HCT116 (cell line): Measurements from ENCODE around the gene ACER2. TPM values are rescaled to one million over a fixed set of nuclear protein-coding genes. Genes with fewer than 3 reads are reported as not detected.
A peak's percentile ranks its signal among the peaks of the same experiment; 100 is the strongest.

Experiments
- ATAC-seq: fragments of 200-7000 bp; cut with Tn5 transposase; 2 replicates; pipeline ENCODE4 v1.9.1; 2020; ENCODE audit warnings: mild to moderate bottlenecking, moderate library complexity
- BruUV-seq: library from RNA; stranded (reverse); fragments of 400-500 nt; replicated peaks from 2 replicates; lab custom pipeline; 2021; lab: Mats Ljungman, UMichigan
- CTCF ChIA-PET: fragments of 300-600 bp; sonication (Branson Sonifier 250); formaldehyde crosslinking; loops from one replicate; lab custom pipeline; 2021; ENCODE audit warnings: antibody characterized with exemption; lab: Charles Lee
- POLR2A ChIA-PET: fragments of 300-600, 350-600 bp; sonication (Branson Sonifier 250); formaldehyde crosslinking; loops from one replicate; lab custom pipeline; 2021; ENCODE audit warnings: antibody characterized with exemption; lab: Charles Lee
- RAD21 ChIA-PET, 2 experiments: fragments of 300-600 bp; sonication (Branson Sonifier 250); formaldehyde crosslinking; loops; one replicate each; lab custom pipeline; 2023; ENCODE audit warnings: low total read pairs in 2 of 2; ENCODE audit not compliant: uncharacterized antibody in 2 of 2, unreplicated experiment in 2 of 2, low non-redundant PET in 1 of 2; lab: Charles Lee
- DNase-seq: peaks from one replicate; pipeline ENCODE4 v3.0.0-alpha.2; 2010; ENCODE audit warnings: low read depth, low spot score
- H2AFZ ChIP-seq: fragments of 200-600 bp; shearing (Covaris generic), sonication (generic); 2 replicates; pipeline ENCODE4 v1.6.1; 2017; ENCODE audit warnings: low read depth, mixed run types, mixed read lengths, antibody characterized with exemption, low read length; ENCODE audit not compliant: poor library complexity, severe bottlenecking
- H3K27ac ChIP-seq: 2 replicates; pipeline ENCODE4 v1.5.1; 2012; ENCODE audit warnings: low read depth, low read length
- H3K27me3 ChIP-seq: fragments of 200-600 bp; sonication (generic); 2 replicates; pipeline ENCODE4 v1.6.1; 2016; ENCODE audit warnings: mixed run types, low read length, mixed read lengths; ENCODE audit not compliant: insufficient read depth
- H3K36me3 ChIP-seq, 2 experiments: fragments of 200-500 bp in 1 of 2; fragments of 200-600 bp in 1 of 2; sonication (Bioruptor generic) in 1 of 2; sonication (generic) in 1 of 2; 2 replicates each; pipeline versions ENCODE4 v1.5.1 to v1.6.1; 2014 to 2016; ENCODE audit warnings: low read length in 2 of 2, inconsistent platforms in 1 of 2, mixed read lengths in 1 of 2, mixed run types in 1 of 2; ENCODE audit not compliant: insufficient read depth in 2 of 2, control insufficient read depth in 1 of 2
- H3K4me1 ChIP-seq, 2 experiments: fragments of 200-600 bp in 1 of 2; sonication (generic) in 1 of 2; 2 replicates each; pipeline versions ENCODE4 v1.5.1 to v1.6.1; 2012 to 2017; ENCODE audit warnings: low read length in 2 of 2, inconsistent platforms in 1 of 2, mild to moderate bottlenecking in 1 of 2, mixed read lengths in 1 of 2, mixed run types in 1 of 2, moderate library complexity in 1 of 2; ENCODE audit not compliant: insufficient read depth in 2 of 2, control insufficient read depth in 1 of 2
- H3K4me2 ChIP-seq: fragments of 200-600 bp; sonication (generic); 2 replicates; pipeline ENCODE4 v1.6.1; 2017; ENCODE audit warnings: mixed run types, low read length, mixed read lengths
- H3K4me3 ChIP-seq, 2 experiments: fragments of 200-600 bp in 1 of 2; sonication (generic) in 1 of 2; replicated peaks in 1 of 2; 2 replicates each; pipeline ENCODE4 v1.5.1; 2011 to 2016; ENCODE audit warnings: low read length in 2 of 2, control low read depth in 1 of 2, low read depth in 1 of 2, mild to moderate bottlenecking in 1 of 2, mixed read lengths in 1 of 2, mixed run types in 1 of 2
- H3K79me2 ChIP-seq: fragments of 200-600 bp; sonication (generic); 2 replicates; pipeline ENCODE4 v1.6.1; 2017; ENCODE audit warnings: mild to moderate bottlenecking, mixed run types, low read length, moderate library complexity, mixed read lengths; ENCODE audit not compliant: insufficient read depth
- H3K9ac ChIP-seq: fragments of 200-600 bp; sonication (generic); 2 replicates; pipeline ENCODE4 v1.6.1; 2016; ENCODE audit warnings: low read length, mixed read lengths
- H3K9me2 ChIP-seq: fragments of 200-600 bp; sonication (generic), shearing (Covaris generic); 2 replicates; pipeline ENCODE4 v1.6.1; 2017; ENCODE audit warnings: mixed run types, mild to moderate bottlenecking, moderate library complexity; ENCODE audit not compliant: insufficient read depth
- H3K9me3 ChIP-seq, 2 experiments: fragments of 200-500 bp in 1 of 2; fragments of 200-600 bp in 1 of 2; sonication (Bioruptor generic) in 1 of 2; sonication (generic) in 1 of 2; 2 replicates each; pipeline ENCODE4 v1.6.1; 2014 to 2017; ENCODE audit warnings: low read length in 2 of 2, mixed read lengths in 2 of 2, inconsistent platforms in 1 of 2, low read depth in 1 of 2, mild to moderate bottlenecking in 1 of 2, mixed run types in 1 of 2, moderate library complexity in 1 of 2; ENCODE audit not compliant: control insufficient read depth in 1 of 2, insufficient read depth in 1 of 2
- H4K20me1 ChIP-seq: fragments of 200-600 bp; sonication (generic), shearing (Covaris generic); 2 replicates; pipeline ENCODE4 v1.6.1; 2017; ENCODE audit warnings: mixed run types, mild to moderate bottlenecking, moderate library complexity; ENCODE audit not compliant: insufficient read depth
- CTCF ChIP-seq, 3 experiments: fragments of 200-600 bp in 1 of 3; sonication (generic) in 1 of 3; IDR thresholded peaks in 2 of 3; conservative IDR thresholded peaks in 1 of 3; 2 replicates each; pipeline ENCODE4 v1.5.1; 2012 to 2017; ENCODE audit warnings: low read depth in 2 of 3, low read length in 2 of 3, antibody characterized with exemption in 1 of 3, borderline replicate concordance in 1 of 3, control low read depth in 1 of 3, mild to moderate bottlenecking in 1 of 3, mixed read lengths in 1 of 3, mixed run types in 1 of 3, moderate library complexity in 1 of 3; ENCODE audit not compliant: insufficient read depth in 1 of 3
- MAX ChIP-seq: IDR thresholded peaks from 2 replicates; pipeline ENCODE4 v1.6.1; 2012
- RAD21 ChIP-seq: IDR thresholded peaks from 2 replicates; pipeline ENCODE4 v1.6.1; 2012; ENCODE audit warnings: low read depth, mild to moderate bottlenecking
- intact Hi-C: fragments of 100-400 bp; cut with micrococcal nuclease; formaldehyde crosslinking; loops from 2 replicates; pipeline ENCODE4 v1.10.0; 2022
- total RNA-seq: library from RNA; stranded (reverse); gene quantifications from one replicate; pipeline ENCODE4 v1.2.1, GENCODE V29; 2021; ENCODE audit not compliant: unreplicated experiment

ACER2 gene
- total RNA-seq, 1 experiment from 2014 or later, result 4.3 TPM

DNA sequence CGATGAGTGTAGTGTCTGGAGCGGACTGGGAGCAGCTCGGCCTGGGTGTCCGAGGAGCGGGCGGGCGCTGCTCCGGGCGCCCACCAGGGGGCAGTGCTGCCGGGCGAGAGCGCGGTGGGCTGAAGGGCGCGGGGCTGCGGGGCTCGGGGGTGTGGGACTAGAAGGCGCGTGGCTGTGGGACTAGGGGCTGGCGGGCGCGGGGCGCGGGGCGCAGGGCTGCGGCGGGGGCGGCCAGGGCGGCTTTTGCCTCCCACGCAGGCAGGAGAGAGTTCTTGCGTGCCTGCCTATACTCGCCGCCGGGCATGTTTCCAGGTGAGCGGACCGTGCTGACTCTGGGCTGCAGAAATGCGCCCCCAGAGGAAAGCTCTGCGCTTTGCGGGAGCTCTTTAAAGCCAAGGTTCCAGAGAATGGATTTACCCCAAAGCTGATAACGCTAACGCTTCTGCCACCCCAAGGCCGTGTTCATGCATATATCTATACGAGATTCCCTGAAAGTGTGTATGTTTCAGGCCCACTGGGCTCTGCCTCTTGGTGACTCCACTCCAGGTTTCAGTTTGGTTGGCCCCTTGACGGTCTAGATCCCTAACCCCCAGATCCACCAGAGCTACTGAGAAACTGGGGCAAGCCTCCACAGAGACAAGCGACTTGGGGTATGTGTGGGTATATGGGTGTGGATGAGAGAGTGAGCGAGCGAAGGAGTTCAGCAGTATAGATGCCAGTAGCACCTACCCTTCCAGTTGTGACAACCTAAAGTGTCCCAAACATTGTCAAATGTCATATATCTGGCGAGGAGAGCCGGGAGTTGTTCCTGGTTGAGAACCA lies 56.2 kb downstream of the ACER2 start:
- ATAC-seq, result peak; percentile 95
- TF ChIP-seq MAX, result peak; percentile 12; the same call in 1 of the 2 replicates
- no peak for TF ChIP-seq RAD21
- TF ChIP-seq CTCF (IDR thresholded peaks at IDR 0.05 in 2 of 3, conservative IDR thresholded peaks at IDR 0.05 in 1 of 3; ENCODE audit: borderline replicate concordance in 1 of 3, insufficient read depth in 1 of 3, low read depth in 2 of 3, low read length in 2 of 3), result peak; percentile 35 to 79 (median 68); a peak in 5 of 6 replicates
- POLR2A ChIA-PET, result interaction anchor here (1.4 kb wide), 1 partner anchor 11 kb away, joined by 3 read pairs; no protein-coding TSS in a partner anchor

More for the DNA sequence above, 56.2 kb downstream of the ACER2 start:
- RAD21 ChIA-PET, result interaction anchor here (0.8 to 0.9 kb wide), 2 partner anchors 14 to 458 kb away, joined by 3 to 4 read pairs; no protein-coding TSS in a partner anchor
- intact Hi-C loops, result no loop called here
- no peaks in the 10 kb centered on the region for H3K79me2 ChIP-seq
- H2AFZ ChIP-seq, result peak overlapping the region; percentile 80
- H3K27ac ChIP-seq, result no peak overlapping the region
- no peaks in the 10 kb centered on the region for H3K9me2 ChIP-seq
- no peaks in the 10 kb centered on the region for H3K9me3 ChIP-seq
- no peaks in the 10 kb centered on the region for H3K36me3 ChIP-seq
- peak; percentile 49 for DNase-seq
- CTCF ChIA-PET, result interaction anchor here (0.6 to 2.8 kb wide), 23 partner anchors 8 to 1153 kb away, joined by 3 to 16 read pairs (median 4); partner anchors contain the start of gene RRAGA
- no peaks in the 10 kb centered on the region for H3K27me3 ChIP-seq
- peak overlapping the region; percentile 2 to 49; a peak in 3 of 4 replicates for H3K4me3 ChIP-seq
- H4K20me1 ChIP-seq, result no peaks in the 10 kb centered on the region
- H3K9ac ChIP-seq, result peak overlapping the region; percentile 17; the same call in 1 of the 2 replicates
- no TSS peak for BruUV-seq
- peak overlapping the region; percentile 70 for H3K4me2 ChIP-seq
- H3K4me1 ChIP-seq, result peaks cover 0 to 3% of the 10 kb centered on the region in 2 experiments; a peak in 1 of 4 replicates
